MM.1S (cell line): ENCODE measurements around the gene SLC12A7.
"Not testable (repeated sequence)": the region's sequence is repeated elsewhere in the genome, so short reads cannot be mapped to it uniquely, and the experiment has no call there.

ENCODE experiments used
- EZH2phosphoT487 ChIP-seq: fragments of 300-600 bp; sonication (generic); IDR thresholded peaks from 2 replicates; pipeline ENCODE4 v1.6.1; 2018; ENCODE audit warnings: antibody characterized with exemption, low read length
- TF ChIP-seq, protein P1 (sequence below): fragments of 300-600 bp; sonication (generic); IDR thresholded peaks from 2 replicates; pipeline ENCODE4 v1.5.1; 2016; ENCODE audit warnings: antibody characterized with exemption, low read length, mixed read lengths

DNA sequence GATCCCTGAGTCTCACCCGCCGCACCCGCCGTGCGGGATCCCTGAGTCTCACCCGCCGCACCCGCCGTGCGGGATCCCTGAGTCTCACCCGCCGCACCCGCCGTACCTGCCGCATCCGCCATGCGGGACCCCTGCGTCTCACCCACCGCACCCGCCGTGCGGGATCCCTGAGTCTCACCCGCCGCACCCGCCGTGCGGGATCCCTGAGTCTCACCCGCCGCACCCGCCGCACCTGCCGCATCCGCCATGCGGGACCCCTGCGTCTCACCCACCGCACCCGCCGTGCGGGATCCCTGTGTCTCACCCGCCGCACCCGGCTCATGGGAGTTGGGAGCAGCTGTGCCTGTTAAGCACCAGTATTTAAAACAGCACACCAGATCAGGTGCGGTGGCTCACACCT lies 50.6 kb downstream of the SLC12A7 start:
- TF ChIP-seq, protein P1, sequence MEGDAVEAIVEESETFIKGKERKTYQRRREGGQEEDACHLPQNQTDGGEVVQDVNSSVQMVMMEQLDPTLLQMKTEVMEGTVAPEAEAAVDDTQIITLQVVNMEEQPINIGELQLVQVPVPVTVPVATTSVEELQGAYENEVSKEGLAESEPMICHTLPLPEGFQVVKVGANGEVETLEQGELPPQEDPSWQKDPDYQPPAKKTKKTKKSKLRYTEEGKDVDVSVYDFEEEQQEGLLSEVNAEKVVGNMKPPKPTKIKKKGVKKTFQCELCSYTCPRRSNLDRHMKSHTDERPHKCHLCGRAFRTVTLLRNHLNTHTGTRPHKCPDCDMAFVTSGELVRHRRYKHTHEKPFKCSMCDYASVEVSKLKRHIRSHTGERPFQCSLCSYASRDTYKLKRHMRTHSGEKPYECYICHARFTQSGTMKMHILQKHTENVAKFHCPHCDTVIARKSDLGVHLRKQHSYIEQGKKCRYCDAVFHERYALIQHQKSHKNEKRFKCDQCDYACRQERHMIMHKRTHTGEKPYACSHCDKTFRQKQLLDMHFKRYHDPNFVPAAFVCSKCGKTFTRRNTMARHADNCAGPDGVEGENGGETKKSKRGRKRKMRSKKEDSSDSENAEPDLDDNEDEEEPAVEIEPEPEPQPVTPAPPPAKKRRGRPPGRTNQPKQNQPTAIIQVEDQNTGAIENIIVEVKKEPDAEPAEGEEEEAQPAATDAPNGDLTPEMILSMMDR, result not testable (repeated sequence)
- TF ChIP-seq EZH2phosphoT487, result not testable (repeated sequence)
